ENCODE measurements around the gene YLPM1.

DNA sequence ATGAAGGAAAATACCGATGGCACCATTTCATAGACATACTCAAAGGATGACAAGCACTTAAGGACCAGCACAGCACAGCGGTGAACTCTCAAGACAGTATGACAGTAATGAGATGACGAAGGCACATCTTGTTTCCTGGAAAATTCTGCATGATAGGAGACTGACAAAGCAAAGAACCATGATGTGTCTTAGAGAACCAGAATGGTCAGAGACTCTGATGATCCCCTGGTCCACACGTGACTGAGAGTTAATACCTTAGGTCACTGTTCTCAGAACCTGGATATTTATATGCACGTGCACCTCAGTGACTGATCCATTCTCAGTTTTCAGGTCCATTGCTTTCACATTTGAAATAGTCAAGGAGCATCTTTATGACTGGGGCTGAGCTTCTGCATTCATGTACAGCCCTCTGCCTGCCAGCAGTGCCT lies 77.5 kb downstream of the YLPM1 start:
- TF ChIP-seq, protein P1, sequence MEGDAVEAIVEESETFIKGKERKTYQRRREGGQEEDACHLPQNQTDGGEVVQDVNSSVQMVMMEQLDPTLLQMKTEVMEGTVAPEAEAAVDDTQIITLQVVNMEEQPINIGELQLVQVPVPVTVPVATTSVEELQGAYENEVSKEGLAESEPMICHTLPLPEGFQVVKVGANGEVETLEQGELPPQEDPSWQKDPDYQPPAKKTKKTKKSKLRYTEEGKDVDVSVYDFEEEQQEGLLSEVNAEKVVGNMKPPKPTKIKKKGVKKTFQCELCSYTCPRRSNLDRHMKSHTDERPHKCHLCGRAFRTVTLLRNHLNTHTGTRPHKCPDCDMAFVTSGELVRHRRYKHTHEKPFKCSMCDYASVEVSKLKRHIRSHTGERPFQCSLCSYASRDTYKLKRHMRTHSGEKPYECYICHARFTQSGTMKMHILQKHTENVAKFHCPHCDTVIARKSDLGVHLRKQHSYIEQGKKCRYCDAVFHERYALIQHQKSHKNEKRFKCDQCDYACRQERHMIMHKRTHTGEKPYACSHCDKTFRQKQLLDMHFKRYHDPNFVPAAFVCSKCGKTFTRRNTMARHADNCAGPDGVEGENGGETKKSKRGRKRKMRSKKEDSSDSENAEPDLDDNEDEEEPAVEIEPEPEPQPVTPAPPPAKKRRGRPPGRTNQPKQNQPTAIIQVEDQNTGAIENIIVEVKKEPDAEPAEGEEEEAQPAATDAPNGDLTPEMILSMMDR (conservative IDR thresholded peaks at IDR 0.05; ENCODE audit: low read length), result no peak
- TF ChIP-seq EZH2phosphoT487 (IDR thresholded peaks at IDR 0.05; ENCODE audit: borderline replicate concordance), result no peak
